WTC11 (cell line): ENCODE data around the gene RPP38. TPM values are rescaled to one million over a fixed set of nuclear protein-coding genes. Genes with fewer than 3 reads are reported as not detected.

Experiments used
- ATAC-seq: fragments of 200-7000 bp; cut with Tn5 transposase; 2 replicates; pipeline ENCODE4 v1.10.0; 2021; ENCODE audit warnings: mild to moderate bottlenecking, moderate library complexity
- CTCF ChIA-PET: fragments of 300-600 bp; sonication (Branson Sonifier 250); formaldehyde crosslinking; loops from one replicate; lab custom pipeline; 2021; ENCODE audit warnings: antibody characterized with exemption; lab: Charles Lee
- POLR2A ChIA-PET: fragments of 350-600 bp; sonication (Branson Sonifier 250); formaldehyde crosslinking; loops from one replicate; lab custom pipeline; 2021; ENCODE audit warnings: antibody characterized with exemption; lab: Charles Lee
- DNase-seq: peaks from one replicate; pipeline ENCODE4 v3.0.0; 2021; ENCODE audit warnings: low spot score
- H3K27ac Mint-ChIP-seq: 2 replicates; pipeline ENCODE4 v1.8.0; 2021; ENCODE audit warnings: mixed read lengths
- H3K27me3 Mint-ChIP-seq: 2 replicates; pipeline ENCODE4 v1.8.0; 2021; ENCODE audit warnings: low read depth, mild to moderate bottlenecking, moderate library complexity, mixed read lengths
- H3K36me3 Mint-ChIP-seq: 2 replicates; pipeline ENCODE4 v1.8.0; 2021; ENCODE audit warnings: mixed read lengths
- H3K4me1 Mint-ChIP-seq: 2 replicates; pipeline ENCODE4 v1.8.0; 2022; ENCODE audit warnings: mixed read lengths
- H3K4me3 Mint-ChIP-seq: 2 replicates; pipeline ENCODE4 v1.8.0; 2021; ENCODE audit warnings: mild to moderate bottlenecking, moderate library complexity, mixed read lengths
- H3K9me3 Mint-ChIP-seq: 2 replicates; pipeline ENCODE4 v1.8.0; 2021; ENCODE audit warnings: mixed read lengths
- AR ChIP-seq: fragments of 250-450 bp; sonication (Bioruptor Pico); IDR thresholded peaks from 2 replicates; pipeline ENCODE4 v1.9.0; 2021; ENCODE audit warnings: mild to moderate bottlenecking
- ATF1 ChIP-seq: sonication (generic); formaldehyde crosslinking; IDR thresholded peaks from 2 replicates; pipeline ENCODE4 v1.8.1; 2023; ENCODE audit warnings: mild to moderate bottlenecking, moderate library complexity, missing genetic modification reagents
- ATF6 ChIP-seq: sonication (generic); formaldehyde crosslinking; IDR thresholded peaks from 2 replicates; pipeline ENCODE4 v1.8.1; 2023; ENCODE audit warnings: mild to moderate bottlenecking, missing genetic modification reagents
- CDX4 ChIP-seq: fragments of 250-450 bp; sonication (Bioruptor Pico); IDR thresholded peaks from 2 replicates; pipeline ENCODE4 v1.9.0; 2021; ENCODE audit warnings: moderate library complexity, mild to moderate bottlenecking, inconsistent platforms, borderline replicate concordance
- E2F1 ChIP-seq: sonication (generic); formaldehyde crosslinking; IDR thresholded peaks from 2 replicates; pipeline ENCODE4 v1.8.0; 2022; ENCODE audit warnings: mild to moderate bottlenecking, missing genetic modification reagents
- E2F5 ChIP-seq: sonication (generic); formaldehyde crosslinking; IDR thresholded peaks from 2 replicates; pipeline ENCODE4 v1.8.1; 2022; ENCODE audit warnings: mild to moderate bottlenecking, moderate library complexity, missing genetic modification reagents
- FOXJ3 ChIP-seq: sonication (generic); formaldehyde crosslinking; IDR thresholded peaks from 2 replicates; pipeline ENCODE4 v1.9.0; 2021; ENCODE audit warnings: missing genetic modification reagents, mild to moderate bottlenecking, borderline replicate concordance
- GABPB1 ChIP-seq: sonication (generic); formaldehyde crosslinking; IDR thresholded peaks from 2 replicates; pipeline ENCODE4 v1.8.1; 2023; ENCODE audit warnings: mild to moderate bottlenecking, missing genetic modification reagents
- MYBL2 ChIP-seq: sonication (generic); formaldehyde crosslinking; IDR thresholded peaks from 2 replicates; pipeline ENCODE4 v1.8.1; 2023; ENCODE audit warnings: mild to moderate bottlenecking, moderate library complexity, missing genetic modification reagents
- NFATC4 ChIP-seq: fragments of 250-450 bp; sonication (Bioruptor Pico); IDR thresholded peaks from 2 replicates; pipeline ENCODE4 v1.9.0; 2021; ENCODE audit warnings: mild to moderate bottlenecking
- NR1H2 ChIP-seq: sonication (generic); formaldehyde crosslinking; IDR thresholded peaks from 2 replicates; pipeline ENCODE4 v1.9.0; 2021; ENCODE audit warnings: mild to moderate bottlenecking, moderate library complexity, missing genetic modification reagents
- NR2C2 ChIP-seq: sonication (generic); formaldehyde crosslinking; IDR thresholded peaks from 2 replicates; pipeline ENCODE4 v1.8.0; 2022; ENCODE audit warnings: mild to moderate bottlenecking, missing genetic modification reagents
- PREB ChIP-seq: sonication (generic); formaldehyde crosslinking; IDR thresholded peaks from 2 replicates; pipeline ENCODE4 v1.8.1; 2022; ENCODE audit warnings: mild to moderate bottlenecking, missing genetic modification reagents, moderate library complexity, borderline replicate concordance
- SMAD3 ChIP-seq: sonication (generic); formaldehyde crosslinking; IDR thresholded peaks from 2 replicates; pipeline ENCODE4 v1.8.0; 2022; ENCODE audit warnings: missing genetic modification reagents, mild to moderate bottlenecking, borderline replicate concordance
- SMAD4 ChIP-seq: sonication (generic); formaldehyde crosslinking; IDR thresholded peaks from 2 replicates; pipeline ENCODE4 v1.8.0; 2022; ENCODE audit warnings: mild to moderate bottlenecking, missing genetic modification reagents
- SOX15 ChIP-seq: fragments of 250-450 bp; sonication (Bioruptor Pico); IDR thresholded peaks from 2 replicates; pipeline ENCODE4 v1.9.0; 2021; ENCODE audit warnings: mild to moderate bottlenecking
- TP53 ChIP-seq: sonication (generic); formaldehyde crosslinking; IDR thresholded peaks from 2 replicates; pipeline ENCODE4 v1.8.1; 2023; ENCODE audit warnings: mild to moderate bottlenecking, missing genetic modification reagents
- ZNF219 ChIP-seq: sonication (generic); formaldehyde crosslinking; IDR thresholded peaks from 2 replicates; pipeline ENCODE4 v1.8.0; 2023; ENCODE audit warnings: missing genetic modification reagents, mild to moderate bottlenecking, borderline replicate concordance
- ZNF317 ChIP-seq: sonication (generic); formaldehyde crosslinking; IDR thresholded peaks from 2 replicates; pipeline ENCODE4 v1.8.1; 2023; ENCODE audit warnings: low read depth, mild to moderate bottlenecking, moderate library complexity, missing genetic modification reagents, borderline replicate concordance
- ZNF396 ChIP-seq: fragments of 250-450 bp; sonication (Bioruptor Pico); IDR thresholded peaks from 2 replicates; pipeline ENCODE4 v1.8.0; 2021; ENCODE audit warnings: mild to moderate bottlenecking, moderate library complexity, borderline replicate concordance
- ZNF423 ChIP-seq: fragments of 250-450 bp; sonication (Bioruptor Pico); IDR thresholded peaks from 2 replicates; pipeline ENCODE4 v2.1.2; 2022; ENCODE audit warnings: mild to moderate bottlenecking, moderate library complexity
- total RNA-seq: library from RNA; stranded (reverse); gene quantifications from 3 replicates; pipeline ENCODE4 v1.2.3, GENCODE V29; 2021

RPP38 gene
- total RNA-seq, 1 experiment from 2014 or later = 20.9 TPM

- no peaks in the 10 kb centered on the region for H3K27me3 Mint-ChIP-seq
- H3K27ac Mint-ChIP-seq = no peak overlapping the region
- TF ChIP-seq E2F1 (no peak), E2F5 (CRISPR knock-in tag) (no peak), SMAD4 (CRISPR knock-in tag) (no peak), SOX15 (CRISPR knock-in tag) (no peak), CDX4 (no peak)
- TF ChIP-seq, all 79 proteins: peak for 0
- Mint-ChIP-seq H3K4me3 (no peak overlapping the region), H3K9me3 (no peaks in the 10 kb centered on the region), H3K4me1 (peaks cover 7% of the 10 kb centered on the region), H3K36me3 (peaks cover 18% of the 10 kb centered on the region)
- no peak for ATAC-seq
- ChIA-PET POLR2A (no interaction called here), CTCF (no interaction called here)
- DNase-seq = no peak
These were observed 39.2 kb downstream of the RPP38 start for GRCh38 chr10:15136129-15137035.

- TF ChIP-seq FOXJ3 = no peak
- no peak for TF ChIP-seq SMAD3 (CRISPR knock-in tag)
- TF ChIP-seq ZNF219 (CRISPR knock-in tag) = no peak
- no peak for TF ChIP-seq ATF1
- TF ChIP-seq ZNF396 (CRISPR knock-in tag) = no peak
- TF ChIP-seq SMAD4 (CRISPR knock-in tag) = no peak
- TF ChIP-seq NFATC4 (CRISPR knock-in tag) = no peak
- TF ChIP-seq AR = no peak
- no peak for TF ChIP-seq ZNF423 (CRISPR knock-in tag)
- no peak for TF ChIP-seq GABPB1 (CRISPR knock-in tag)
- H3K4me1 Mint-ChIP-seq = peaks cover 11% of the 10 kb centered on the region
- POLR2A ChIA-PET = no interaction called here
- CTCF ChIA-PET = no interaction called here
- no peak for DNase-seq
- H3K36me3 Mint-ChIP-seq = peaks cover 16% of the 10 kb centered on the region
- no peak overlapping the region for H3K27ac Mint-ChIP-seq
- H3K27me3 Mint-ChIP-seq = no peaks in the 10 kb centered on the region
- H3K9me3 Mint-ChIP-seq = no peaks in the 10 kb centered on the region
- no peak for ATAC-seq
- no peak overlapping the region for H3K4me3 Mint-ChIP-seq
These were observed 39.8 kb downstream of the RPP38 start for GRCh38 chr10:15137036-15137359.

- Mint-ChIP-seq H3K27ac (no peak overlapping the region), H3K4me3 (no peak overlapping the region), H3K9me3 (no peaks in the 10 kb centered on the region), H3K4me1 (peaks cover 11% of the 10 kb centered on the region), H3K36me3 (peaks cover 15% of the 10 kb centered on the region), H3K27me3 (no peaks in the 10 kb centered on the region)
- CTCF ChIA-PET = no interaction called here
- POLR2A ChIA-PET = no interaction called here
- ATAC-seq (no peak), DNase-seq (no peak)
- TF ChIP-seq ATF6 (no peak), PREB (CRISPR knock-in tag) (no peak), CDX4 (no peak), ZNF317 (CRISPR knock-in tag) (no peak), MYBL2 (CRISPR knock-in tag) (no peak), NR1H2 (CRISPR knock-in tag) (no peak), NR2C2 (CRISPR knock-in tag) (no peak), TP53 (CRISPR knock-in tag) (no peak)
These were observed 40.5 kb downstream of the RPP38 start for GRCh38 chr10:15137636-15138035.
